ENCODE measurements around the gene CIDEA.

CIDEA gene

DNA sequence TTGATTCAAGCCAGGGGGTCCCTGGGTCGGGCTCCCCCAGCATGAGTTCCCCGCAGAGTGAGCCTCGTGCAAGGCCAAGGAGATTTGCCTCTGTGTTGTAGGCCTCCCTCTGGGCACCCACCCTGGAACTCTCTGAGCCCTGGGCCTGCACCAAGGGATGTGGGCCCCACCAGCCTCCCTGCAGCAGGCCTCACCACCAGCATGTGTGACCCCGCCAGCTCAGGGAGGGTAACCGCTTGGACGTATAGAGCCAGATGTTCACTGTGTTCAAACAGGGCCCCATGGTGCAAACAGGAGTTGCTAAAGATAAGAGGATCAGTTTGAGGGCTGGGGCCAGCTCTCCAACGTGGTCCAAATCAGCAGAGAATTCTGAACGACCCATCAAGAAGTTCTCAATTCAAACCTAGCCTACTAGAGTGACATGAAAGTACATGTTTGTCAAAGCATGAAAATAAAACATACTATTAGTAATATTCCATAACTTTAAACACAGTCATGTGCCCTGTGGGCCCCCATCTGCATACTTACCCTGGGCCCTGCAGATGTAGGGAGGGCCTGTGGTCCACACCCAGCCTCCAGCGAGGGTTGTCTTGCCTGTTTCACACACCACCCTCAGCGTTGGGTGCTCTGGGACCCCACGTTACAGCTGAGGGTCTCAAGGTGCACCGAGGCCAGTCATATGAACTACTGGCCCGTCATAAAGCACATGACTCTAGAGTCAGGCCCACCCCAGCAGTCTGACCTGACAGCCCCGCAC, 48.4 kb downstream of the CIDEA start:
- no peak for DNase-seq

GRCh38 chr18:12304351-12305210, 50.4 kb downstream of the CIDEA start:
- DNase-seq = no peak

- no peak for DNase-seq
Measured at GRCh38 chr18:12305211-12305610, 51.0 kb downstream of the CIDEA start.

GRCh38 chr18:12305930-12306629, 51.9 kb downstream of the CIDEA start:
- DNase-seq = no peak

- DNase-seq = peak; percentile 70 to 80
Measured at GRCh38 chr18:12306752-12307700, 52.9 kb downstream of the CIDEA start.

DNA sequence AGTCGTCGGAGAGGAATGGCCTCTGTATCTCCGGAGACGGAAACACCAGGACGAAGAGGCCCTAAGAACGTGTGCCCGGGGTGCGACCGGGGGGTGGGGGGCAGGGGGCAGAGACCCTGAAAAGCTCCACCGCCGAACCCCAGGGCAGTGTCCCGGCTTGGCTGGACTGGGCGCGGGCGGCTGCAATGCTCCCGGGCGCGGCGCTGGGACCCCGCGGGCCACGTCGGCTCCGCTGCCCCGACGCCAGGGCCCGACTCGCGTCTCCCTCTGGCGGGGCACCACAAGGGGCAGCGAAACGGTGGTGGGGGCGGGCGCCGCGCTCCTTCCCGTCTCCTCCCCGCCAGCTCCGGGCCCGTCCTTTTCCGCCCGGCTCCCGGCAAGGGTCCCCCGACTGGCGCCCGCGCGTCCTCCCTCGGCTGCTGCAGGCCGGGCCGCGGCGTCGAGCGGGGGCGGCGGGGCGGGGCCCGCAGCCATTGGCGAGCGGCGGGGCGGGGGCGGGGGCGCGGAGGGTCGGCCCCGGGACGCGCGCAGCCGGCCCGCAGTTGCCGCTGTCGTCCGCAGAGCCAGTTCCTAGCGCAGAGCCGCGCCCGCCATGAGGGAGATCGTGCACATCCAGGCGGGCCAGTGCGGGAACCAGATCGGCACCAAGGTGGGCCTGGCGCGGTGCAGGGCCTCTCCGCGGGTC, 53.7 kb downstream of the CIDEA start, which contains the start of gene TUBB6:
Gene TUBB6 (plus strand): TSS at position 541 of the 685 bp plus-strand sequence. CDS start 52 bp downstream, at position 593.
- peak; percentile 78 to 83 for DNase-seq

GRCh38 chr18:12308386-12309100, 54.4 kb downstream of the CIDEA start:
- peak; percentile 90 to 91 for DNase-seq

DNA sequence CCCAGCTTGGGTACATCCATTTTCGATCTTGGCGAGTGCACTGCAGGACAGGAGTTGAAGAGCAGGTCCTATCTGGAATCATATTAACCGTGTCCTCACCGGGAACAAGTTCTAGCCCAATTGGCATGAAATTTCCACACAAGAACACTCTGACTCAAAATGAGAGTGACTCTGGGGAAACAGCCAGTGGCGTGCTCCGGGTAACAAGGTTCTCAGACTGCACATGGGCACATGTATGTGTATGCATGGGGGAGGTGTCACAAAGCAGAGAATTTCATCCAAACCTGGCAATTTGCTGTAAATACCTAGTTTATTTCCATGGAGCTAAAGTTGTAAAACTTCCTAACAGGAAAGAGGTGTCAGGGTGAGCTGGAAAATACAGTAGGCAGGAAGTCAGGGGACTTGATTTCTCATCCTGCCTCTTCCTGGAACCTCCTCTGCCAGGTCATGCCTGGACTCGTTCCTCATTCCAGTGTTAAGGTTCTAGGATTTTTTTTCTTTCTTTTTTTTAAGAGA, 55.6 kb downstream of the CIDEA start:
- peak in 1 of 2 donors; percentile 40 for DNase-seq

GRCh38 chr18:12310762-12311161, 56.6 kb downstream of the CIDEA start:
- DNase-seq = no peak

DNA sequence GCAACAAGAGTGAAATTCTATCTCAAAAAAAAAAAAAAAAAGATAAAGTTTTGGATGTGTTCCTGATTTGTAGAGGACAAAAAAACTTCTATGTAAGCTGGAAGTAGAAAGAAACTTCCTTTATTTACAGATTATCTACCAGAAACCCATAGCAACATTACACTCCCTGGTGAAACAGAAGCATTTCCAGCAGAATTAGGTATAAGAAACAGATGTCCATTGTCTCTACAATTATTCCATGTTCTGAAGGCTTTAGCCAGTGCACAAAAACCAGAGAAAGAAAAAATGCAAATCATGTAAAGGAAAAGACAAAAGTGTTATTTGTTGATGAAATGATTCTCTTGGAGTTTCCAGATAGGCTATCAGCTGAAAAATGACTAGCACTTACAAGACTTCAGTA, 58.8 kb downstream of the CIDEA start:
- no peak for DNase-seq

DNA sequence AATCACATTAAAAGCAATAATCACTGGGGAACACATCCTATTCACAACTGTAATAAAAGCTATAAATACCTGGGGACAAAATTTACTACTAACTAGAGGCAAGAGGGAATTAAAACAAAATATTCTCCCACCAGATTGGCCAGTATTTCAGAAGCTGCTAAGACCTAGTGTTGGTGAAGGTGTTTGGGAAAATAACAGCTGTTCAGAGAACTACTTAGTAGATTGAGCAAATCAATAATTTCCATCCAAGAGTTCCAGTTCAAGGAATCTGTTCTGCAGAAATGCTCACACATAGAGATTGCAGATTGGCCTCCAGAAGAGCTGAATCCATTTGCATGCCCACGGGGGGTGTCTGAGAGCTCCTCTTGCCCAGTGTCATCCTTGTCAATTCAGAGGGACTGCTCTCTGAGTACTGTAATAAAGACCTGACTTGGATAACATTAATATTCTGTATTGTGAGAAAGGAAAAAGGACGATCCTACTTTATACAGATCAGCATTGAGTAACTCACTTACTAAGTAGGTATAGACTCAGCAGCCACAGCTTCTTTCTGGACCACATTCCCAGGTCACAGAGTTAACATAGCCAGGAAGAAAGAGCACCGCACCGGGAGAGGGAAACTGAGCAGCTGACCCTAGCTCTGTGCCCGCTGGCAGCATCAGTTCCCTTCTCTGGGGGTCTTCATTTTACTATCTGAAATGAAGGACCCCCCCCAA, 59.5 kb downstream of the CIDEA start:
- no peak for DNase-seq

- DNase-seq = peak in 1 of 2 donors; percentile 36
Measured at GRCh38 chr18:12314591-12315305, 60.6 kb downstream of the CIDEA start.

GRCh38 chr18:12315490-12315889, 61.3 kb downstream of the CIDEA start:
- DNase-seq = no peak

GRCh38 chr18:12315911-12316310, 61.8 kb downstream of the CIDEA start:
- DNase-seq = no peak

- DNase-seq = peak; percentile 52 to 58
Measured at GRCh38 chr18:12317664-12318333, 63.6 kb downstream of the CIDEA start.

DNA sequence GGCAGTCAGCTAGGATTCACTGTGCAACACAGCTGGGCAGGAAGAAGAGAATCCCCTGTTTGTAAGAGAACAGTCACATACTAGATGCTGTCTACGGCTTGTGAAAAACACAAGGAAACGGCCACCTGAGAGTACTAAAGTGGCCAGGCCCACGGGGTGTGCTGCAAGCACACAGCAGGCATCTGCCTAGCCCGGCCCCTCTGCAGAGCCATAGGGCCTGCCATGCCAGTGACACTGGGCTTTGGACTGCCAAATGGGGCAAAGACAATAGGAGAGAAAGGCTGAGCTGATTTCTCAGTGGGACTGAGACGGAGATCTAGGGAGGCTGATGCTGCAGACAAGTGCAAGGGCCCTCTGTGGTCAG, 64.2 kb downstream of the CIDEA start:
- no peak for DNase-seq

- no peak for DNase-seq
Measured at GRCh38 chr18:12318857-12319256, 64.7 kb downstream of the CIDEA start.

GRCh38 chr18:12321333-12321732, 67.2 kb downstream of the CIDEA start:
- no peak for DNase-seq

Measured in inflammatory macrophage treated with lipopolysaccharide for 1 hour (primary cell).